ENCODE measurements around the gene ZFYVE16. TPM values are rescaled to one million over a fixed set of nuclear protein-coding genes. Genes with fewer than 3 reads are reported as not detected.
"Not testable (repeated sequence)": the region's sequence is repeated elsewhere in the genome, so short reads cannot be mapped to it uniquely, and the experiment has no call there.

ZFYVE16 gene
- total RNA-seq, 1 experiment from 2014 or later: 4.5 TPM

GRCh38 chr5:80406980-80407734 is 707 bp upstream of the ZFYVE16 start:
- in situ Hi-C loops (cut with HindIII; ENCODE audit: low pct_unique_long_range_greater_than_20kb, low sequenced_read_pairs): no loop called here
- DNase-seq (ENCODE audit: low read depth): peak; percentile 21

- in situ Hi-C loops (cut with HindIII; ENCODE audit: low pct_unique_long_range_greater_than_20kb, low sequenced_read_pairs): no loop called here
- no peak for DNase-seq (ENCODE audit: low read depth)
These were observed 861 bp downstream of the ZFYVE16 start for GRCh38 chr5:80408484-80409366.

- in situ Hi-C loops (cut with HindIII; ENCODE audit: low pct_unique_long_range_greater_than_20kb, low sequenced_read_pairs): no loop called here
- DNase-seq (ENCODE audit: low read depth): peak; percentile 10
These were observed 1.6 kb downstream of the ZFYVE16 start for GRCh38 chr5:80409367-80409966.

- in situ Hi-C loops (cut with HindIII; ENCODE audit: low pct_unique_long_range_greater_than_20kb, low sequenced_read_pairs): no loop called here
- DNase-seq (ENCODE audit: low read depth): no peak
These were observed 3.8 kb downstream of the ZFYVE16 start for GRCh38 chr5:80411589-80412219.

- in situ Hi-C loops (cut with HindIII; ENCODE audit: low pct_unique_long_range_greater_than_20kb, low sequenced_read_pairs): no loop called here
These were observed 6.2 kb downstream of the ZFYVE16 start for GRCh38 chr5:80414113-80414512.

GRCh38 chr5:80417973-80418372 is 10.1 kb downstream of the ZFYVE16 start:
- DNase-seq (ENCODE audit: low read depth): no peak

More at GRCh38 chr5:80414113-80414512, 6.2 kb downstream of the ZFYVE16 start:
- no peak for DNase-seq (ENCODE audit: low read depth)

GRCh38 chr5:80424365-80424764 is 16.5 kb downstream of the ZFYVE16 start:
- in situ Hi-C loops (cut with HindIII; ENCODE audit: low pct_unique_long_range_greater_than_20kb, low sequenced_read_pairs); DNase-seq (ENCODE audit: low read depth): not testable (repeated sequence)

More at GRCh38 chr5:80417973-80418372, 10.1 kb downstream of the ZFYVE16 start:
- in situ Hi-C loops (cut with HindIII; ENCODE audit: low pct_unique_long_range_greater_than_20kb, low sequenced_read_pairs): no loop called here

GRCh38 chr5:80435476-80435875 is 27.6 kb downstream of the ZFYVE16 start:
- in situ Hi-C loops (cut with HindIII; ENCODE audit: low pct_unique_long_range_greater_than_20kb, low sequenced_read_pairs): no loop called here

GRCh38 chr5:80437326-80437725 is 29.5 kb downstream of the ZFYVE16 start:
- in situ Hi-C loops (cut with HindIII; ENCODE audit: low pct_unique_long_range_greater_than_20kb, low sequenced_read_pairs): no loop called here
- no peak for DNase-seq (ENCODE audit: low read depth)

More at GRCh38 chr5:80435476-80435875, 27.6 kb downstream of the ZFYVE16 start:
- DNase-seq (ENCODE audit: low read depth): no peak

- in situ Hi-C loops (cut with HindIII; ENCODE audit: low pct_unique_long_range_greater_than_20kb, low sequenced_read_pairs): no loop called here
- DNase-seq (ENCODE audit: low read depth): no peak
These were observed 30.9 kb downstream of the ZFYVE16 start for GRCh38 chr5:80438739-80439138.

- in situ Hi-C loops (cut with HindIII; ENCODE audit: low pct_unique_long_range_greater_than_20kb, low sequenced_read_pairs): no loop called here
- DNase-seq (ENCODE audit: low read depth): no peak
These were observed 31.3 kb downstream of the ZFYVE16 start for GRCh38 chr5:80439213-80439612.

- no peak for DNase-seq (ENCODE audit: low read depth)
- in situ Hi-C loops (cut with HindIII; ENCODE audit: low pct_unique_long_range_greater_than_20kb, low sequenced_read_pairs): no loop called here
These were observed 34.9 kb downstream of the ZFYVE16 start for GRCh38 chr5:80442742-80443141.

GRCh38 chr5:80453366-80453765 is 45.5 kb downstream of the ZFYVE16 start:
- in situ Hi-C loops (cut with HindIII; ENCODE audit: low pct_unique_long_range_greater_than_20kb, low sequenced_read_pairs): no loop called here
- DNase-seq (ENCODE audit: low read depth): no peak

GRCh38 chr5:80463269-80463668 is 55.4 kb downstream of the ZFYVE16 start:
- no peak for DNase-seq (ENCODE audit: low read depth)
- in situ Hi-C loops (cut with HindIII; ENCODE audit: low pct_unique_long_range_greater_than_20kb, low sequenced_read_pairs): no loop called here

- DNase-seq (ENCODE audit: low read depth): no peak
- in situ Hi-C loops (cut with HindIII; ENCODE audit: low pct_unique_long_range_greater_than_20kb, low sequenced_read_pairs): no loop called here
These were observed 59.0 kb downstream of the ZFYVE16 start for GRCh38 chr5:80466669-80467485.

GRCh38 chr5:80468131-80468530 is 60.3 kb downstream of the ZFYVE16 start:
- DNase-seq (ENCODE audit: low read depth): no peak
- in situ Hi-C loops (cut with HindIII; ENCODE audit: low pct_unique_long_range_greater_than_20kb, low sequenced_read_pairs): no loop called here

GRCh38 chr5:80470631-80471030 is 62.8 kb downstream of the ZFYVE16 start:
- DNase-seq (ENCODE audit: low read depth); in situ Hi-C loops (cut with HindIII; ENCODE audit: low pct_unique_long_range_greater_than_20kb, low sequenced_read_pairs): not testable (repeated sequence)

GRCh38 chr5:80474929-80475328 is 67.1 kb downstream of the ZFYVE16 start:
- DNase-seq (ENCODE audit: low read depth): no peak
- in situ Hi-C loops (cut with HindIII; ENCODE audit: low pct_unique_long_range_greater_than_20kb, low sequenced_read_pairs): no loop called here
